ENCODE measurements around the gene ITGB1. TPM values are rescaled to one million over a fixed set of nuclear protein-coding genes. Genes with fewer than 3 reads are reported as not detected.

The ITGB1 gene
- total RNA-seq, 1 donor from 2014 or later = 542 TPM

GRCh38 chr10:32941357-32941756 is 16.7 kb downstream of the ITGB1 start:
- intact Hi-C loops (cut with micrococcal nuclease) = loop anchor here (10.0 kb wide), 1 partner anchor 63 kb away; no protein-coding TSS in a partner anchor
- peak overlapping the region; percentile 4 for H3K4me3 ChIP-seq
- peaks cover 99% of the 10 kb centered on the region for H3K4me1 ChIP-seq
- no peaks in the 10 kb centered on the region for H3K36me3 ChIP-seq
- TF ChIP-seq CTCF (IDR thresholded peaks at IDR 0.05; ENCODE audit: borderline replicate concordance) = no peak
- H3K27ac ChIP-seq (replicated peaks) = peak overlapping the region; percentile 85
- H3K27me3 ChIP-seq (ENCODE audit: low read depth) = no peaks in the 10 kb centered on the region
- DNase-seq = no peak
- H3K9me3 ChIP-seq (replicated peaks) = no peaks in the 10 kb centered on the region

GRCh38 chr10:32940321-32941301 is 17.4 kb downstream of the ITGB1 start:
- no peaks in the 10 kb centered on the region for H3K27me3 ChIP-seq (ENCODE audit: low read depth)
- H3K4me3 ChIP-seq = peak overlapping the region; percentile 4
- TF ChIP-seq CTCF (IDR thresholded peaks at IDR 0.05; ENCODE audit: borderline replicate concordance) = no peak
- H3K27ac ChIP-seq (replicated peaks) = peak overlapping the region; percentile 85
- DNase-seq = no peak
- no peaks in the 10 kb centered on the region for H3K9me3 ChIP-seq (replicated peaks)
- intact Hi-C loops (cut with micrococcal nuclease) = loop anchor here (10.0 kb wide), 1 partner anchor 64 kb away; no protein-coding TSS in a partner anchor
- peaks cover 99% of the 10 kb centered on the region for H3K4me1 ChIP-seq
- H3K36me3 ChIP-seq = no peaks in the 10 kb centered on the region

GRCh38 chr10:32939296-32940111 is 18.5 kb downstream of the ITGB1 start:
- TF ChIP-seq CTCF (IDR thresholded peaks at IDR 0.05; ENCODE audit: borderline replicate concordance) = no peak
- Histone ChIP-seq H3K27me3 (ENCODE audit: low read depth) (no peaks in the 10 kb centered on the region), H3K4me1 (peaks cover 99% of the 10 kb centered on the region), H3K27ac (replicated peaks) (peak overlapping the region; percentile 85), H3K36me3 (peaks cover 6% of the 10 kb centered on the region), H3K9me3 (replicated peaks) (no peaks in the 10 kb centered on the region), H3K4me3 (peak overlapping the region; percentile 51)
- DNase-seq = no peak
- intact Hi-C loops (cut with micrococcal nuclease) = loop anchor here (10.0 kb wide), 1 partner anchor 65 kb away; no protein-coding TSS in a partner anchor

GRCh38 chr10:32938554-32939061 is 19.4 kb downstream of the ITGB1 start:
- TF ChIP-seq CTCF (IDR thresholded peaks at IDR 0.05; ENCODE audit: borderline replicate concordance) = no peak
- DNase-seq = peak; percentile 27
- intact Hi-C loops (cut with micrococcal nuclease) = no loop called here
- Histone ChIP-seq H3K36me3 (peaks cover 14% of the 10 kb centered on the region), H3K27me3 (ENCODE audit: low read depth) (no peaks in the 10 kb centered on the region), H3K27ac (replicated peaks) (peak overlapping the region; percentile 85), H3K4me1 (peaks cover 91% of the 10 kb centered on the region), H3K4me3 (peak overlapping the region; percentile 51), H3K9me3 (replicated peaks) (no peaks in the 10 kb centered on the region)

- TF ChIP-seq CTCF (IDR thresholded peaks at IDR 0.05; ENCODE audit: borderline replicate concordance) = no peak
- intact Hi-C loops (cut with micrococcal nuclease) = no loop called here
- DNase-seq = no peak
- no peaks in the 10 kb centered on the region for H3K27me3 ChIP-seq (ENCODE audit: low read depth)
- H3K36me3 ChIP-seq = peaks cover 19% of the 10 kb centered on the region
- H3K27ac ChIP-seq (replicated peaks) = peak overlapping the region; percentile 85
- no peaks in the 10 kb centered on the region for H3K9me3 ChIP-seq (replicated peaks)
- peak overlapping the region; percentile 51 for H3K4me3 ChIP-seq
- H3K4me1 ChIP-seq = peaks cover 87% of the 10 kb centered on the region
Measured at GRCh38 chr10:32937911-32938424, 20.1 kb downstream of the ITGB1 start.

All from left ventricle myocardium inferior (tissue), 1 donor.